Measurements from ENCODE around the gene HPD.

The HPD gene

DNA sequence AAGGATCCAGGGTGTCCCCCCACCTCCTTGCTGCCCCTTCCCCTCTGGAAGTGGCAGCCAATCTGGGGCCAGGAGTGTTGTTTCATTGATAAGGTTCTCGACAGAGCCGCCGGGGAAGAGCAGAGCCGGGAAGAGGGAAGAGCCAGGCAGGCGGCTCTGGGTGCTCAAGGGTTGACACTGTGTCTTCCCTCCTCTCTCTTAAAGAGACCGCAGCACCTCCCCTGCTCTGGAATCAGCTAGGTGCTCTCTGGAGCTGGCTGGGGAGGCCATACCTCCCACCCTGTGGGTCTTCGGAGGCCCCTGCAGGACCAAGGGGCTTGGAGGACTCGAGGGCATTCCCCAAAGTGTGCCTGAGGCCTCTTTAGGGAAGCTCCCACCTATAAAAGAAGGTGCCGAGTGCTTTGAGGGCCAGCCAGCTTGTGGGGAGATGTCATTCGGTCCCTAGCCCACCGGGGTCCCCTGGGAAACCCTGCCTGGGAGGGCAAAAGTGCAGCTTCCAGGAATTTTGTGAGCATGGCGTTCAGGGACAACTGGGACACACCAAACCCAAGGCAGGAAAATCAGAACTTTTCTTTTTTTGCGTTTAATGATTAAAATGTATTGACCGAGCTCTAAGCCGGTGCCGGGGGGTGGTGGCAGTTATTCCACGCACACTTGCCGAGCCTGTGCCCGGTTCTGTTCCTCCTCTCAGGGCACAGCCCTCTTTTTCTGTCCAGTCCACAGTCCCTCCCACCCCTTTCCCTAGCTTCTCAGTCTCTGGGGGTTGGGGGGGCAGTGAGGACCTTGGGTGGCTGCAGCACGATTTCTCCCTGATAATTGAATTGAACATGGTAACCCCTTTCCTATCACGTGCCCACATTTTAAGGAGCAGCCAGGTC lies 51.9 kb downstream of the HPD start:
- H3K9ac ChIP-seq (ENCODE audit: low read length) = peak overlapping the region; percentile 33; the same call in 1 of the 2 replicates
- no peak for DNase-seq

DNA sequence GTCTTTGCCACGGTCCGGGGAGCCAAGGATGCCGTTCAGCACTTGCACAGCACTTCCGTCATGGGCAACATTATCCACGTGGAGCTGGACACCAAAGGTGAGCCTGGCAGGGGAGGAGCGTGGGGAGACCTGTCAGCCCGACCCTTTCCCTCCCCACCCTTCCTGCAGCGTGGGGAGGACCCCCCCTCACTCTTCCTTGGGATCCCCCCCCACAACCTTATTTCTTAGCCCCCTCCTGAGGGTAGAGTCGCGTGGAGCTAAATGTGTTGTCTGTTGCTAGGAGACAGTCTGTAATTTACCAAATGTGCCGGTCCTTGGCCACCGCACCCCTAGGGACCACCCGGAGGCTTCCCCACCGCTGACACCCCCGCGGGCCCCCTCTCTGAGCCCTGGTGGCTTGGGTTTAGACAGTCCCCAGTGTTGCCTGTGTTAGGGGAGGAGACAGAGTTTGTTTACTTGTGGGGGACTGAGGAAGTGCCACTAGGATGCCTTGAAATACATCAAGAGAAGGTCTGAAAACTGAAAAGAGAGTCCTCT lies 52.6 kb downstream of the HPD start:
- peak overlapping the region; percentile 33; the same call in 1 of the 2 replicates for H3K9ac ChIP-seq (ENCODE audit: low read length)
- H3K4me3 ChIP-seq (ENCODE audit: low read length) = peak overlapping the region; percentile 55
- no peak for DNase-seq

More for the DNA sequence above, 51.9 kb downstream of the HPD start:
- H3K4me3 ChIP-seq (ENCODE audit: low read length) = peak overlapping the region; percentile 55
- no peak overlapping the region for H3K27ac ChIP-seq (ENCODE audit: low read length)
- H3K27me3 ChIP-seq (replicated peaks; ENCODE audit: insufficient read depth, low read length) = no peaks in the 10 kb centered on the region
- peak overlapping the region; percentile 84 for H3K4me2 ChIP-seq (ENCODE audit: low read depth, low read length)
- H4K20me1 ChIP-seq (ENCODE audit: insufficient read depth, low read length) = no peaks in the 10 kb centered on the region
- TF ChIP-seq, protein P1, sequence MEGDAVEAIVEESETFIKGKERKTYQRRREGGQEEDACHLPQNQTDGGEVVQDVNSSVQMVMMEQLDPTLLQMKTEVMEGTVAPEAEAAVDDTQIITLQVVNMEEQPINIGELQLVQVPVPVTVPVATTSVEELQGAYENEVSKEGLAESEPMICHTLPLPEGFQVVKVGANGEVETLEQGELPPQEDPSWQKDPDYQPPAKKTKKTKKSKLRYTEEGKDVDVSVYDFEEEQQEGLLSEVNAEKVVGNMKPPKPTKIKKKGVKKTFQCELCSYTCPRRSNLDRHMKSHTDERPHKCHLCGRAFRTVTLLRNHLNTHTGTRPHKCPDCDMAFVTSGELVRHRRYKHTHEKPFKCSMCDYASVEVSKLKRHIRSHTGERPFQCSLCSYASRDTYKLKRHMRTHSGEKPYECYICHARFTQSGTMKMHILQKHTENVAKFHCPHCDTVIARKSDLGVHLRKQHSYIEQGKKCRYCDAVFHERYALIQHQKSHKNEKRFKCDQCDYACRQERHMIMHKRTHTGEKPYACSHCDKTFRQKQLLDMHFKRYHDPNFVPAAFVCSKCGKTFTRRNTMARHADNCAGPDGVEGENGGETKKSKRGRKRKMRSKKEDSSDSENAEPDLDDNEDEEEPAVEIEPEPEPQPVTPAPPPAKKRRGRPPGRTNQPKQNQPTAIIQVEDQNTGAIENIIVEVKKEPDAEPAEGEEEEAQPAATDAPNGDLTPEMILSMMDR (IDR thresholded peaks at IDR 0.05; ENCODE audit: low read length) = no peak
- TF ChIP-seq EZH2phosphoT487 (IDR thresholded peaks at IDR 0.05; ENCODE audit: low read length) = no peak
- TF ChIP-seq EZH2 (optimal IDR thresholded peaks at IDR 0.05; ENCODE audit: low read depth, low read length) = no peak
- H3K4me1 ChIP-seq (ENCODE audit: low read length) = no peaks in the 10 kb centered on the region
- no peak overlapping the region for H2AFZ ChIP-seq (ENCODE audit: low read length)
- H3K79me2 ChIP-seq (ENCODE audit: low read length) = peaks cover 62% of the 10 kb centered on the region
- H3K36me3 ChIP-seq (replicated peaks; ENCODE audit: insufficient read depth, low read length) = no peaks in the 10 kb centered on the region
- H3K9me3 ChIP-seq (replicated peaks; ENCODE audit: insufficient read depth, low read length) = no peaks in the 10 kb centered on the region
- peaks cover 19% of the 10 kb centered on the region for H3F3A ChIP-seq (ENCODE audit: insufficient read depth, low read length)
- H3K9me2 ChIP-seq (replicated peaks; ENCODE audit: insufficient read depth, low read length) = no peaks in the 10 kb centered on the region

GRCh38 chr12:121805171-121806008 lies 53.3 kb downstream of the HPD start:
- DNase-seq = no peak
- H4K20me1 ChIP-seq (ENCODE audit: insufficient read depth, low read length) = no peaks in the 10 kb centered on the region
- H3K9me3 ChIP-seq (replicated peaks; ENCODE audit: insufficient read depth, low read length) = no peaks in the 10 kb centered on the region
- peak overlapping the region; percentile 42; the same call in 1 of the 2 replicates for H3K27ac ChIP-seq (ENCODE audit: low read length)
- peaks cover 21% of the 10 kb centered on the region for H3F3A ChIP-seq (ENCODE audit: insufficient read depth, low read length)
- H3K9ac ChIP-seq (ENCODE audit: low read length) = peak overlapping the region; percentile 72
- H2AFZ ChIP-seq (ENCODE audit: low read length) = no peak overlapping the region
- no peaks in the 10 kb centered on the region for H3K9me2 ChIP-seq (replicated peaks; ENCODE audit: insufficient read depth, low read length)
- peaks cover 59% of the 10 kb centered on the region for H3K79me2 ChIP-seq (ENCODE audit: low read length)
- H3K4me1 ChIP-seq (ENCODE audit: low read length) = no peaks in the 10 kb centered on the region
- no peaks in the 10 kb centered on the region for H3K27me3 ChIP-seq (replicated peaks; ENCODE audit: insufficient read depth, low read length)
- no peak for TF ChIP-seq EZH2 (optimal IDR thresholded peaks at IDR 0.05; ENCODE audit: low read depth, low read length)
- TF ChIP-seq, protein P1 (IDR thresholded peaks at IDR 0.05; ENCODE audit: low read length) = no peak
- no peak for TF ChIP-seq EZH2phosphoT487 (IDR thresholded peaks at IDR 0.05; ENCODE audit: low read length)
- peak overlapping the region; percentile 71 for H3K4me3 ChIP-seq (ENCODE audit: low read length)
- H3K4me2 ChIP-seq (ENCODE audit: low read depth, low read length) = peak overlapping the region; percentile 84
- no peaks in the 10 kb centered on the region for H3K36me3 ChIP-seq (replicated peaks; ENCODE audit: insufficient read depth, low read length)

More for the DNA sequence above, 52.6 kb downstream of the HPD start:
- Histone ChIP-seq H3F3A (ENCODE audit: insufficient read depth, low read length) (peaks cover 21% of the 10 kb centered on the region), H3K27ac (ENCODE audit: low read length) (no peak overlapping the region), H3K36me3 (replicated peaks; ENCODE audit: insufficient read depth, low read length) (no peaks in the 10 kb centered on the region), H3K27me3 (replicated peaks; ENCODE audit: insufficient read depth, low read length) (no peaks in the 10 kb centered on the region), H3K9me2 (replicated peaks; ENCODE audit: insufficient read depth, low read length) (no peaks in the 10 kb centered on the region), H3K4me2 (ENCODE audit: low read depth, low read length) (peak overlapping the region; percentile 84), H3K9me3 (replicated peaks; ENCODE audit: insufficient read depth, low read length) (no peaks in the 10 kb centered on the region), H2AFZ (ENCODE audit: low read length) (no peak overlapping the region), H3K79me2 (ENCODE audit: low read length) (peaks cover 62% of the 10 kb centered on the region), H3K4me1 (ENCODE audit: low read length) (no peaks in the 10 kb centered on the region), H4K20me1 (ENCODE audit: insufficient read depth, low read length) (no peaks in the 10 kb centered on the region)
- no peak for TF ChIP-seq EZH2 (optimal IDR thresholded peaks at IDR 0.05; ENCODE audit: low read depth, low read length)
- TF ChIP-seq, protein P1 (IDR thresholded peaks at IDR 0.05; ENCODE audit: low read length) = no peak
- no peak for TF ChIP-seq EZH2phosphoT487 (IDR thresholded peaks at IDR 0.05; ENCODE audit: low read length)
